Right ventricle myocardium superior (tissue), 1 donor: ENCODE data around the gene OTUD7B. TPM values are rescaled to one million over a fixed set of nuclear protein-coding genes. Genes with fewer than 3 reads are reported as not detected.

Source experiments
- ATAC-seq: fragments of 200-7000 bp; cut with Tn5 transposase; one replicate; pipeline ENCODE4 v1.9.1; 2020; ENCODE audit warnings: mild to moderate bottlenecking; ENCODE audit not compliant: poor library complexity
- DNase-seq: peaks from one replicate; pipeline ENCODE4 v3.0.0-alpha.2; 2020
- intact Hi-C: fragments of 100-400 bp; cut with DNase I; formaldehyde crosslinking; loops from one replicate; pipeline ENCODE4 v1.11.2; 2022
- total RNA-seq: library from RNA; stranded (reverse); fragmentation: NEBNext Ultra II Directional; extraction: Animal tissue kit (Norgen Biotek cat#: 25700); gene quantifications from one replicate; pipeline ENCODE4 v1.2.1, GENCODE V29; 2021
- donor health status: DM: no; HTN: yes; CAD: no; lungs with severe emphysema.

The OTUD7B gene
- total RNA-seq, 1 donor from 2014 or later: 23.2 TPM

- DNase-seq (no peak), ATAC-seq (no peak)
- intact Hi-C loops: no loop called here
Observed at GRCh38 chr1:150008699-150009098, 1.8 kb downstream of the OTUD7B start.

DNA sequence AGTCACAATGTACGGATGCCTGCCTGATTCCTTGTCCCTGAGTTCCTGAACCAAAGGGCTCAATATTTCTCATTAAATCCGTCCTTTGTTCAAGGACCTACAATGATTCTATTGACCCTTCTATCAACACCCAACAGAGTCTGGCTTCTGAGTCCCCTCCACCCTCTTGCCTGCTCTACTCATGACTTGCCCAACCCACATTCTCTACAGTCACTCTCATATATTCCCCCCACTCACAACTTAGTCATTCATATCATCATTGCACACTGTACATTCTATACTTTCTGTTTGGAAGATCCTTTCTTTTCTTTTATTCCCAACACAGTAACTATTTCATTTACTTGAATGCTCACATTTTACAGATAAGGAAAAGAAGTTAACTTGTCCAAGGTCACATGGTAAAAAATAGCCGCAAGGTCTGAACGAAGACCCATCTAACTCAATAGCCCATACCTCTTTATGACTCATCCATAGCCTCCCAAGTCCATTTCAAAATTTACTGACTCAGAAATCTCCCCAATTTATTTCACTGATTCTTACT lies 3.6 kb downstream of the OTUD7B start:
- no peak for DNase-seq
- intact Hi-C loops: no loop called here
- ATAC-seq: no peak

DNA sequence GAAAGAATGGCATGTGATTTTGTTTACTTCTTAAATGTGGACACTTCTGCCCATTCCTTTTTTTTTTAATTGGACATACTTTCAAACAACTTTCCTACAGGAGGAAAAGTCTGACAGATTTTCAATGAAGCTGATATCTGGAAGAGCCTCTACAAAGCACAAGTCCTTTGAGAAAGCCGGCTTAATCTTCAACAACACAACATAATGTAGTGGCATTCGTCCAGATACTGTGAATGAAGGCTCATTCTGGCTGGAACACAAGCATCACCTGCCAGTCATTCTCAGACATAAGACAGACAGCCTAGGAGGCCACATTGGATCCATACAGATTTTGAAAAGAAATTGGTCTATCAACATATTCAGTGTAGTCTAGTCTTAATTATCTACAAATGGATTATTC lies 4.9 kb downstream of the OTUD7B start:
- ATAC-seq (no peak), DNase-seq (no peak)
- intact Hi-C loops: no loop called here

- ATAC-seq (no peak), DNase-seq (no peak)
- intact Hi-C loops: no loop called here
Observed at GRCh38 chr1:150003801-150004200, 6.7 kb downstream of the OTUD7B start.

GRCh38 chr1:150002217-150002616 lies 8.3 kb downstream of the OTUD7B start:
- ATAC-seq: no peak
- intact Hi-C loops: no loop called here
- no peak for DNase-seq

- peak; percentile 47 for ATAC-seq
- DNase-seq: no peak
- intact Hi-C loops: no loop called here
Observed at GRCh38 chr1:150001415-150001814, 9.1 kb downstream of the OTUD7B start.

- no peak for ATAC-seq
- intact Hi-C loops: no loop called here
- no peak for DNase-seq
Observed at GRCh38 chr1:149997585-149998262, 12.8 kb downstream of the OTUD7B start.

GRCh38 chr1:149995927-149996326 lies 14.6 kb downstream of the OTUD7B start:
- ATAC-seq (no peak), DNase-seq (no peak)
- intact Hi-C loops: no loop called here

DNA sequence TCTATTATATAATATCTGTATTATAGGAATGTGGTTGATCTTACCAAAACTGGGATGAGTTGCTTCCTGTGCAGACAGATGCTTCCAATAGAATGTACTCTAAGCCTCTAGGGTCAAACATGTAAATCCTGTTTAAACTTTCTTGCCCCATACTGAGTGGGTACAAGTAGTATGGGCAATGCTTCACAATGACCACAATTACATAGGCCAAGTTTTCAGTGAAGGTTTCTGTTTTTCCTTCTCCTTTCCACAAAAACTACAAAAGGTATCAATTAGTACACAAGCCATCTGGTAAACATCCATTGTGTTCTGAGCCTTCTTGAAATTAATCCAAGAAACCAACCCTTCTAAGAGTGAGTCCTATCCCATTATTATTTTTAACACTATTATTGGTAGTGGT lies 16.8 kb downstream of the OTUD7B start:
- intact Hi-C loops: no loop called here
- ATAC-seq (no peak), DNase-seq (no peak)

GRCh38 chr1:149993181-149993580 lies 17.3 kb downstream of the OTUD7B start:
- intact Hi-C loops: no loop called here
- DNase-seq (no peak), ATAC-seq (no peak)

- no peak for ATAC-seq
- intact Hi-C loops: no loop called here
- DNase-seq: no peak
Observed at GRCh38 chr1:149987297-149987595, 23.3 kb downstream of the OTUD7B start.

DNA sequence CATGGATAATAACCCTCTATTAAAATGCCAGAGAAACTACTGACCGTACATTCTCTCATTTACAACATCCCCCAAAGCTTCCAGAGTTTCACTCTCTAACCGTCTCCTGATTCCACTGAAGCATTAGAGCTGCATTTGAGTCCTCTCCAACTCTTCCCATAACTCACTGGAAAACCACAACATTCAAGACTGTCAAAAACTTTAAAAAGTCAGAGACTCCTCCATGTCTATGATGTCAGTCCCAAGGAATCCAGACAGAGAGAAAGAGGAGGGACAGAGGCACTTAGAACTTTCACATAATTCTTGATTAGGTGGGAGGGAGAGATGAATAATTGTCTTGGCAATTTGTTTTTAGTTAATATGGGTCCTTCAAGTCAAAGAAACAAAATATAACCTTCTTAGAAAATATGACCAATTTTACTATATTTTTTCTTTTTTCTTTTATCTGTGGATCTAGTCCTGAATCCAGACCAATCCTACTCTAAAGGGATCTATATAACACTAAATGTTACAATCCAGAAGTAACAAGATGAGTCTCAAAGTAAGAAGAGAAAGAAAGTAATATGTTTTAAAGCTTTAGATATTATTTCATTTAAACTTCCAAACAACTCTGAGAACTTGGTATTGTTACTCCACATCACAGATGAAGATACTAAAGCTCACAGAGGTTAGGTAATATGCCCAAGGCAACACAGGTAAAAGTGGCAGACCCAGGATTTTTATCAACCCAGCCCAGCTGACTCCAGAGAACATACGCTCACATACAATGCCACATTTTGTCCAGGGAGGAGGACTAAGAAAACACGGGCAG lies 23.8 kb downstream of the OTUD7B start:
- ATAC-seq: no peak
- intact Hi-C loops: no loop called here

GRCh38 chr1:149979972-149980540 lies 30.5 kb downstream of the OTUD7B start:
- ATAC-seq (no peak), DNase-seq (no peak)
- intact Hi-C loops: no loop called here

More for the DNA sequence above, 23.8 kb downstream of the OTUD7B start:
- DNase-seq: no peak

- no peak for DNase-seq
- intact Hi-C loops: no loop called here
- ATAC-seq: no peak
Observed at GRCh38 chr1:149979245-149979971, 31.1 kb downstream of the OTUD7B start.

DNA sequence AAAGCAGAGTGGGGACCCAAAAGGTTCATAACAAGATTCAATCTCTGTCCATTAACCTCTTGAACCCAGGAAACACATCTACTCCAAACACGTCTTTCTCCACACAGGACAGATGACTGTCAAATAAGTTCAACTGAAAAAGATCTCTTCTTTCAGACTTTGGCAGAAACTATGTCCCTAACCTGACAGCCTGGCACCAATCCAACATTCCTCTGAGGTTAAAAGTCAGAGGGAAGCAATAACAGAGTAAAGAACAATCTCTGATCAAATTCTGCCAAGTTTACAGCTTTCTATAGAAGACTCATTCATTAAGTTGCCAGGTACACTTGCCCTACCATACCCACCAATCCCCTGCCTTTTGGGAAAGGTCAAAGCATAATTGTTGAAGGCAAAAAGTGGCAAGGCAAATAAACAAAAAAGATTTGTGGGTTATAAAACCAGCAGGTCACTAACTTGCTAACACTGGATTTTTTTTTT lies 31.9 kb downstream of the OTUD7B start:
- intact Hi-C loops: no loop called here
- no peak for ATAC-seq
- no peak for DNase-seq

- no peak for ATAC-seq
- DNase-seq: no peak
- intact Hi-C loops: no loop called here
Observed at GRCh38 chr1:149977345-149977744, 33.2 kb downstream of the OTUD7B start.

DNA sequence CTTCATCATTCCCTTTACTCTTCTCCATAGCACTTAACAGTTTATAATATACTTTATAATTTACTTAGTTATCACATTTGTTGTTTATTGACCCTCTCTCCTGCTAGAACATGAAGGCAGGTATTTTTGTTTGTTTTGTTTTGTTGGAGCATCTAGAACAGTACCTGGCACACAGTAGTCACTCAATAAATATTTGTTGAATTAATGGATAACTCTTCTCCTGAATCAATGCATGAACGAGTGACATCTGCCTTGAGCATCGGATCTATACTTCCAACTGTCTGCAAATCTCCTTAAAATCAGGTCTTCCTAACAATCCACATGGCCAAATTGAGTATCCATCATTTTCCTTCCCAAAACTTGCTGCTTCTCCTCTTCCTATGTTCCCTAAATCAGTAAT lies 38.0 kb downstream of the OTUD7B start:
- no peak for ATAC-seq
- no peak for DNase-seq
- intact Hi-C loops: no loop called here

DNA sequence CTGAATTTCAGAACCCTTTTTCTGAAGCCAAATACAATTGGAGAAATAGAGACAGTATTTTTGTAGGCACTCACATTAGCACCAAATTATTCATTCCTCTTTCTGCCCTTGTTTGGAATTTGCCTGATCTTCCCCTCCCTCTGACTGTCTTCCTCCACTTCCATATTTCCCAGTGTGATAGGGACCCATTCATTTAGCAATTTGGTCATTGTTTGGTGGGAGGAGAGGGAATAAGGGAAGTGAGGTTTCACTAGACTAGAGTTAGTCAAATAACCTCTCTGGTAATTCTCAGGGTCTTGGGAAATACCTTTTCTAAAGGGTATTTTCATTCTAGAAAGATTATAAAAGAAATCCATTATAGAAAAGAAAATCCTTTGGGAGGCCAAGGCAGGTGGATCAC lies 42.9 kb downstream of the OTUD7B start:
- intact Hi-C loops: no loop called here
- ATAC-seq (no peak), DNase-seq (no peak)

GRCh38 chr1:149967041-149967440 lies 43.5 kb downstream of the OTUD7B start:
- ATAC-seq (no peak), DNase-seq (no peak)
- intact Hi-C loops: no loop called here
